HK-2 (cell line): Measurements from ENCODE around the gene GOLPH3.
"Not testable (repeated sequence)": the region's sequence is repeated elsewhere in the genome, so short reads cannot be mapped to it uniquely, and the experiment has no call there.

ENCODE experiments used
- DNase-seq: peaks from one replicate; pipeline ENCODE4 v3.0.0-alpha.2; 2018; ENCODE audit not compliant: unreplicated experiment

GOLPH3 gene

GRCh38 chr5:32098890-32099310 is 75.2 kb downstream of the GOLPH3 start:
- no peak for DNase-seq

- no peak for DNase-seq
These were observed 75.8 kb downstream of the GOLPH3 start for GRCh38 chr5:32098291-32098690.

- no peak for DNase-seq
These were observed 77.1 kb downstream of the GOLPH3 start for GRCh38 chr5:32096891-32097595.

GRCh38 chr5:32095261-32095671 is 78.9 kb downstream of the GOLPH3 start:
- DNase-seq: no peak

- DNase-seq: no peak
These were observed 79.4 kb downstream of the GOLPH3 start for GRCh38 chr5:32094691-32095090.

- peak; percentile 49 for DNase-seq
These were observed 80.9 kb downstream of the GOLPH3 start for GRCh38 chr5:32092938-32093812.

- DNase-seq: no peak
These were observed 83.4 kb downstream of the GOLPH3 start for GRCh38 chr5:32090755-32091128.

GRCh38 chr5:32090026-32090754 is 83.9 kb downstream of the GOLPH3 start:
- DNase-seq: no peak

GRCh38 chr5:32089146-32090000 is 84.7 kb downstream of the GOLPH3 start:
- DNase-seq: no peak

- no peak for DNase-seq
These were observed 85.9 kb downstream of the GOLPH3 start for GRCh38 chr5:32088214-32088613.

GRCh38 chr5:32087086-32088082 is 86.7 kb downstream of the GOLPH3 start:
- no peak for DNase-seq

- DNase-seq: no peak
These were observed 90.1 kb downstream of the GOLPH3 start for GRCh38 chr5:32083981-32084430.

- no peak for DNase-seq
These were observed 91.4 kb downstream of the GOLPH3 start for GRCh38 chr5:32082701-32083100.

- DNase-seq: not testable (repeated sequence)
These were observed 93.6 kb downstream of the GOLPH3 start for GRCh38 chr5:32080565-32080964.

- not testable (repeated sequence) for DNase-seq
These were observed 95.3 kb downstream of the GOLPH3 start for GRCh38 chr5:32078855-32079254.

GRCh38 chr5:32076699-32077695 is 97.1 kb downstream of the GOLPH3 start:
- DNase-seq: peak; percentile 23
